NT2/D1 (cell line): ENCODE measurements around the gene NCAPD3.

Source experiments
- SUZ12 ChIP-seq: IDR thresholded peaks from 2 replicates; pipeline ENCODE4 v1.6.1; 2011; ENCODE audit not compliant: insufficient read length, insufficient read depth; ENCODE audit errors: extremely low read depth
- YY1 ChIP-seq: IDR thresholded peaks from 2 replicates; pipeline ENCODE4 v1.6.1; 2011; ENCODE audit not compliant: insufficient read length, insufficient read depth
- ZNF274 ChIP-seq: IDR thresholded peaks from 2 replicates; pipeline ENCODE4 v1.6.1; 2011; ENCODE audit warnings: mild to moderate bottlenecking, low read depth, low read length

DNA sequence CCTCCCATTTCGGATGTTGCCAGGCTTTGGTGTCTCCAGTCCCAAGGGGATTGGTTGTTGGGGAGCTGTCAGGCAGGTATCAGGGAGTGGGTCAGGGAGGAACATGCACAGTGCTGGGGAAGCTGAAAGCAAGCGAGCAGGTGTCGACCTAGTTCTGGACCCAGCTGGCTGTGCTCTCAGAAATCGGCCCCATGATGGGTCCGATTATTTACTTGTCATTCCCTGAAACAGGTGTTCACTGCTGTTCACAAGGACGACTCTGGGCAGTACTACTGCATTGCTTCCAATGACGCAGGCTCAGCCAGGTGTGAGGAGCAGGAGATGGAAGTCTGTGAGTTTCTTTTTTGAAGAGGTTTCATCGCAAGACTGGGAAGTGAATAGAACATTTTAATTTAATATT lies 78.1 kb downstream of the NCAPD3 start:
- TF ChIP-seq ZNF274 (no peak), SUZ12 (no peak), YY1 (no peak)
